HG03469 (cell line): ENCODE results near the gene MRPL43.
"Not testable (repeated sequence)": the region's sequence is repeated elsewhere in the genome, so short reads cannot be mapped to it uniquely, and the experiment has no call there.

Source experiments
- ATAC-seq: cut with Tn5 transposase; IDR thresholded peaks from one replicate; pipeline ENCODE4 v1.9.1; 2021; ENCODE audit warnings: mild to moderate bottlenecking, moderate library complexity, moderate number of reproducible peaks; ENCODE audit not compliant: unreplicated experiment

The MRPL43 gene

GRCh38 chr10:100984672-100985177 lies 2.6 kb downstream of the MRPL43 start:
- no peak for ATAC-seq

- no peak for ATAC-seq
These were observed 3.2 kb downstream of the MRPL43 start for GRCh38 chr10:100983868-100984671.

DNA sequence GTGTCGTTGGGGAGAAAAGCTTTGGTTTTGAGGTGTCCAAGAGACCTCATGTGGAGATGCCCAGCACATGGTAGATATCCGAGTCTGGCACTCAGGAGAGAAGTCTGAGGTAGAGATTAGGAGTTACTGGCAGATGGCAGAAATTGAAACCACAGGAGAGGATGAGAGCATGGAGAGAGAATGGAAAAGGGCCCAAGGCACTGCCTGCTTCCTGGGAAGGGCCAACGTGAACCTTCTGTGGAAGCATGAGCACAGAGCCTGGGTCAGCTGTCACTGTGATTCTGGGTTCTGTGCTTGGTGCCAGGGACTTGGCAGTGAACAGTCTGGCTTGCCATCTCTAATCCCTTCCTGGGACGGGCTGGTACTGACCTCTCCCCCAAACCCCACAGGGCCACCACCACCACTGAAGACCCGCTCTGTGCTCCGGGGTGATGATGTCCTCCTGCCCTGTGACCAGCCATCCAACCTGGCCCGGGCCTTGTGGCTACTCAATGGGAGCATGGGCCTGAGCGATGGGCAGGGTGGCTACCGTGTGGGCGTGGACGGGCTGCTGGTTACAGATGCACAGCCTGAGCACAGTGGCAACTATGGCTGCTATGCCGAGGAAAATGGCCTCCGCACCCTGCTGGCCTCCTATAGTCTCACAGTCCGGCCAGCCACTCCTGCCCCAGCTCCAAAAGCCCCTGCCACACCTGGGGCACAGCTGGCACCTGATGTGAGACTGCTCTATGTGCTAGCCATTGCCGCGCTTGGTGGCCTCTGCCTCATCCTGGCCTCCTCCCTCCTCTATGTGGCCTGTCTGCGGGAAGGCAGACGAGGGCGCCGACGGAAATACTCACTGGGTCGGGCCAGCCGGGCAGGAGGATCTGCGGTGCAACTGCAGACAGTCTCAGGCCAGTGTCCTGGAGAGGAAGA lies 4.1 kb downstream of the MRPL43 start:
- no peak for ATAC-seq

- ATAC-seq, result no peak
These were observed 6.0 kb downstream of the MRPL43 start for GRCh38 chr10:100981178-100981772.

GRCh38 chr10:100980711-100981110 lies 6.6 kb downstream of the MRPL43 start:
- ATAC-seq, result no peak

DNA sequence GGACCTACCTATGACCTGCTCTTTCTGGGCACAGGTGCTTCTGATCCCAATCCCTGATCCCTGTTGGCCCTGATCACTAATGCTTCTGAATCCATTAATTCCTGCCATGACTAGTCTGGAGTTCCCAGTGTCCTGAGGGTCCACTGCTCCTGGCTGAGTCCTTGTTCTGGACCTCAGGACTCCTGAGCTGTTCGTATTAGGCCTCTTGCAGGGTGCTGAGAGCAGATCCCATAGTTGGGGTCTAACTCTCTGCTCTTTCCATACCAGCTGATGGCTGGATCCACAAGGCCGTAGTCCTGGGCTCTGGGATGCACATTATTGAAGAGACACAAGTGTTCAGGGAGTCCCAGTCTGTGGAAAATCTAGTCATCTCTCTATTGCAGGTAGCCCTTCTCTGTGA lies 7.0 kb downstream of the MRPL43 start:
- ATAC-seq, result no peak

- ATAC-seq, result no peak
These were observed 7.5 kb downstream of the MRPL43 start for GRCh38 chr10:100979791-100980272.

GRCh38 chr10:100978901-100979195 lies 8.4 kb downstream of the MRPL43 start:
- no peak for ATAC-seq

GRCh38 chr10:100978121-100978900 lies 9.0 kb downstream of the MRPL43 start:
- ATAC-seq, result no peak

GRCh38 chr10:100977436-100977835 lies 9.9 kb downstream of the MRPL43 start:
- ATAC-seq, result no peak

DNA sequence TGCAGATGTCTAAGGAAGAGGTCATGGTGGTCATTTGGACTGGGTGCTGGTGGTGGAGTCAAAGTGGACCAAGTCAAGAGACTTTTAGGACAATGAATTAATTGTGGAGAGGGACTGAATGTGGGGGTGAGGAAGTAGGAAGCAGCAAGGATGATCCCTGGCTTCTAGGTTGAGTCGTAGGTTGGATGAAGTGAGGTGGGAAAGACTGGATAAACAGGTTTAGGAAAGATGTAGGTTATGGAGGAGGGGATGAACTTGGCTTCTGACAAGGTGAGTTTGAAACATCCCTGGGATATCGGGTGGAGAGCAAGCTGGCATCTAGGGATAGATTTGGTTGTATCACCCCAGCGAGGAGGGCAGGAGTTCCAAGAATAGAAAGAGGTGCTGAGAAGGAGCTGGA lies 10.4 kb downstream of the MRPL43 start:
- ATAC-seq, result no peak

- ATAC-seq, result not testable (repeated sequence)
These were observed 11.9 kb downstream of the MRPL43 start for GRCh38 chr10:100975397-100975796.

- no peak for ATAC-seq
These were observed 14.3 kb downstream of the MRPL43 start for GRCh38 chr10:100972904-100973535.

GRCh38 chr10:100972115-100972903 lies 15.0 kb downstream of the MRPL43 start:
- no peak for ATAC-seq

- ATAC-seq, result no peak
These were observed 16.1 kb downstream of the MRPL43 start for GRCh38 chr10:100970914-100971811.

DNA sequence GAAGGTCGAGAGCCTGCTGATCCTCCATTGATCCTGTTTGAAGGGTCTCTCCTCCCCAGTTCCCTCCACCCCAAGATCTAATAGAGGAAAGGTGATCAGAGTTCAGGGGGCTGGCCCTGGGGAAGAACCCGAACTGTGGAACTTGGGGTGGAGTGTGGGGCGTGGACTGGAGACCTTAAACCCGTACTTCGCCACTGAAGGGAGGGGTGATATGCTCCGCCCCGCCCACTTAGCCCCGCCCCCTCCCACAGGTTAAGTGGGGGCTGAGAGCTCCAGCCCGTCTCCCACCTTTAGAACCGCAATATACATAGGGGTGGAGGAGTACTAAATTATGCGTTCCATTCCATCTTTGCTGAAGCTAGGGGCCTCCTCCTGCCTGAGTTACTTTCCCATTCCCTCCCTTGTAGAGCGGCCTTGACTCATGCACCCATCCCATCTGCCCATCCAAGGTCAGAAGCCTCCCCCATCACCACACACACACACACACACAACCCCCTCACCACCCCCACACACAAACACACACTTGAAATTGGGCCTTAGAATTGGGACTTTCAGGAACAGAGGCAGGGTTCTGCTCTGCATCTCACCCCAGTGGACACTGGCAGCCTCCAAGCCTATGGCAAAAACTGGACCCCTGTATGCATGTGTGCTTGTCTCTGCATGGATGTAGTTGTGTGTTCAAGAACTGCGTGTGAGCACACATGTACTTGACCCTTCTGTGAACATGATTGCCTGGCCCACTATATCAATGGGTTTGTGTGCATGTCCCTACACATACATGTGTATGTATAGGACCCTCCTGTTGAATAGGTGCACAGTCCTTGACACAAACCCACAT lies 17.0 kb downstream of the MRPL43 start:
- no peak for ATAC-seq
